Measurements from ENCODE around the gene SLC44A1. TPM values are rescaled to one million over a fixed set of nuclear protein-coding genes. Genes with fewer than 3 reads are reported as not detected.
A peak's percentile ranks its signal among the peaks of the same experiment; 100 is the strongest.

SLC44A1 gene
- polyA plus RNA-seq, 3 donors from 2014 or later = 13.1 to 30.9 (median 25.0) TPM

GRCh38 chr9:105289305-105289704 lies 44.9 kb downstream of the SLC44A1 start:
- H3K36me3 Mint-ChIP-seq = no peaks in the 10 kb centered on the region
- DNase-seq = no peak
- no peak overlapping the region for H3K27ac Mint-ChIP-seq
- H3K4me3 Mint-ChIP-seq = no peak overlapping the region
- peaks cover 2 to 4% of the 10 kb centered on the region in 2 donors for H3K4me1 Mint-ChIP-seq
- H3K9me3 Mint-ChIP-seq = no peaks in the 10 kb centered on the region
- H3K27me3 Mint-ChIP-seq (ENCODE audit: low read depth in 3 of 3) = peaks cover 0 to 3% (median 0%) of the 10 kb centered on the region in 3 donors

DNA sequence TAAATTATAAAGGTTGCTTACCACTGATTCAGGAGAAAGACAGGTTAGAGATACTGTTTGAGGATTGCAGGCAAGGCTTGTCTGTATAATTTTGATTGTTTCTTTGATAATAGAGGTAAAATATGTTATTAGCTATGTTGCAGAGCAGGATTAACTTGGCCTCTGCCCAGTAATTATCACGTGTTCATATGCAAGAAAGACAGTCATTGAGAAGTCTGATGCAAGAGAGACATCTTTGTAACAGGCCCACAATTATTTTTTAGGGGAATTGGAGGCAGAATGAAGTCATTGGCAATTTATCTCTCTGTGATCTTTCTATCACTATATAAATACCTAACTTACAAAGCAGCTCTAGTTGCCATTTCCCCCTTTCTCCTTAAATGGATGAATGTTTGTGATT lies 46.0 kb downstream of the SLC44A1 start:
- Mint-ChIP-seq H3K9me3 (no peaks in the 10 kb centered on the region), H3K27me3 (ENCODE audit: low read depth in 3 of 3) (peaks cover 0 to 3% (median 0%) of the 10 kb centered on the region in 3 donors), H3K36me3 (no peaks in the 10 kb centered on the region), H3K4me3 (no peak overlapping the region), H3K27ac (no peak overlapping the region), H3K4me1 (peaks cover 8 to 13% of the 10 kb centered on the region in 2 donors)
- no peak for DNase-seq

GRCh38 chr9:105290954-105291353 lies 46.5 kb downstream of the SLC44A1 start:
- peaks cover 0 to 3% (median 0%) of the 10 kb centered on the region in 3 donors for H3K27me3 Mint-ChIP-seq (ENCODE audit: low read depth in 3 of 3)
- no peak overlapping the region for H3K4me3 Mint-ChIP-seq
- no peak for DNase-seq
- no peak overlapping the region for H3K27ac Mint-ChIP-seq
- no peaks in the 10 kb centered on the region for H3K9me3 Mint-ChIP-seq
- H3K36me3 Mint-ChIP-seq = no peaks in the 10 kb centered on the region
- peaks cover 8 to 13% of the 10 kb centered on the region in 2 donors for H3K4me1 Mint-ChIP-seq

DNA sequence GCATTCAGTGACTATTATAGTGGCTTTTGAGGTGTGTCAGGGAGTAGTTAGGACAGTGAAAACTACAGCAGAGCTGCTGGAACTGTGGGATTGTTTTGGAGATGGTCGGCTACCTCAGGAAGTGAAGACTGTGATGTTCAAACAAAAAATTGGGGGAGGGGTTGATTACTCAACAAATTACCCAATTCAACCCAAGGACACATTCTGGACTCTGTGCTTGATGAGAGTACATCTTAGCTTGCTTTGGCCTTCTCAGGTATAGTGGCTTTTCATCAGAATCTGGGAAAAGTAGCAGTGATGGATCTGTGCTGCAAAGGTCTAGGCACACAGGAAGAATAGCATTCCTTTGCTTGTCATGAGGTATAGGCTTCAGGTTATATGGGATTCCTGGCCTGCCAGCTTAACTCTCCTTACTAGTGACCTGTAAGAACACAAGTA lies 47.0 kb downstream of the SLC44A1 start:
- Mint-ChIP-seq H3K36me3 (no peaks in the 10 kb centered on the region), H3K27ac (no peak overlapping the region), H3K4me3 (no peak overlapping the region), H3K4me1 (peaks cover 8 to 13% of the 10 kb centered on the region in 2 donors), H3K27me3 (ENCODE audit: low read depth in 3 of 3) (peaks cover 0 to 3% (median 0%) of the 10 kb centered on the region in 3 donors), H3K9me3 (no peaks in the 10 kb centered on the region)
- DNase-seq = no peak

- H3K27ac Mint-ChIP-seq = no peak overlapping the region
- no peaks in the 10 kb centered on the region for H3K36me3 Mint-ChIP-seq
- no peaks in the 10 kb centered on the region for H3K9me3 Mint-ChIP-seq
- H3K4me3 Mint-ChIP-seq = no peak overlapping the region
- no peak for DNase-seq
- peaks cover 8 to 13% of the 10 kb centered on the region in 2 donors for H3K4me1 Mint-ChIP-seq
- peaks cover 0 to 3% (median 0%) of the 10 kb centered on the region in 3 donors for H3K27me3 Mint-ChIP-seq (ENCODE audit: low read depth in 3 of 3)
Observed at GRCh38 chr9:105291938-105292337, 47.5 kb downstream of the SLC44A1 start.

- H3K4me3 Mint-ChIP-seq = no peak overlapping the region
- H3K36me3 Mint-ChIP-seq = no peaks in the 10 kb centered on the region
- no peak for DNase-seq
- peaks cover 8 to 13% of the 10 kb centered on the region in 2 donors for H3K4me1 Mint-ChIP-seq
- peak overlapping the region in 1 of 6 donors; percentile 37 for H3K27ac Mint-ChIP-seq
- peaks cover 0 to 3% (median 0%) of the 10 kb centered on the region in 3 donors for H3K27me3 Mint-ChIP-seq (ENCODE audit: low read depth in 3 of 3)
- no peaks in the 10 kb centered on the region for H3K9me3 Mint-ChIP-seq
Observed at GRCh38 chr9:105293408-105293807, 49.0 kb downstream of the SLC44A1 start.

GRCh38 chr9:105295201-105295550 lies 50.7 kb downstream of the SLC44A1 start:
- H3K27me3 Mint-ChIP-seq (ENCODE audit: low read depth in 3 of 3) = peaks cover 0 to 6% (median 0%) of the 10 kb centered on the region in 3 donors
- DNase-seq = no peak
- H3K36me3 Mint-ChIP-seq = peaks cover 3 to 10% (median 5%) of the 10 kb centered on the region in 3 donors
- peaks cover 8 to 13% of the 10 kb centered on the region in 2 donors for H3K4me1 Mint-ChIP-seq
- no peaks in the 10 kb centered on the region for H3K9me3 Mint-ChIP-seq
- no peak overlapping the region for H3K27ac Mint-ChIP-seq
- H3K4me3 Mint-ChIP-seq = no peak overlapping the region

- DNase-seq = no peak
- H3K36me3 Mint-ChIP-seq = peaks cover 6 to 13% (median 8%) of the 10 kb centered on the region in 3 donors
- no peaks in the 10 kb centered on the region for H3K9me3 Mint-ChIP-seq
- H3K27me3 Mint-ChIP-seq (ENCODE audit: low read depth in 3 of 3) = peaks cover 0 to 6% (median 0%) of the 10 kb centered on the region in 3 donors
- peaks cover 8 to 13% of the 10 kb centered on the region in 2 donors for H3K4me1 Mint-ChIP-seq
- no peak overlapping the region for H3K4me3 Mint-ChIP-seq
- peak overlapping the region in 1 of 6 donors; percentile 36 for H3K27ac Mint-ChIP-seq
Observed at GRCh38 chr9:105295986-105296385, 51.5 kb downstream of the SLC44A1 start.

DNA sequence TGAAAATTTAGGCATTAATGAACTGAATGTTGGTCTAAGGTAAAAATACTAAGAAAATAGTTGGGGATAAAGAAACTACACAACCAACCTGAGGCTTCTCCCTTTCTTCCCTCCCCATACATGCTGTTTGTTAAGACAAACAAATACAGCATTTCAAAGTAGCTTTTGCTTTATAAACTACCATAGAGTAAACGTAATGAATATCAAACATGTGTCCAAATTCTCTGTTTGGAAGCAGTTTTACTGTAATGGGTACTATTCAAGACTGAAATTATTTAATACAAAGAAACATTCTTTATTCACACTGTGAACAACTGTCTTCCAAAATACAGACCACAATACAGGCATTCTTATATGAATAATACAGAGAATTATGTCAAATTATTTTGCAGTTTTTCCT lies 52.0 kb downstream of the SLC44A1 start:
- Mint-ChIP-seq H3K36me3 (peaks cover 6 to 13% (median 8%) of the 10 kb centered on the region in 3 donors), H3K4me3 (no peak overlapping the region), H3K27ac (peak overlapping the region in 1 of 6 donors; percentile 36), H3K27me3 (ENCODE audit: low read depth in 3 of 3) (peaks cover 0 to 3% (median 0%) of the 10 kb centered on the region in 3 donors), H3K4me1 (peaks cover 8 to 13% of the 10 kb centered on the region in 2 donors), H3K9me3 (no peaks in the 10 kb centered on the region)
- DNase-seq = no peak

- peaks cover 6 to 15% (median 10%) of the 10 kb centered on the region in 3 donors for H3K36me3 Mint-ChIP-seq
- peaks cover 0 to 3% (median 0%) of the 10 kb centered on the region in 3 donors for H3K27me3 Mint-ChIP-seq (ENCODE audit: low read depth in 3 of 3)
- peaks cover 8 to 13% of the 10 kb centered on the region in 2 donors for H3K4me1 Mint-ChIP-seq
- no peak for DNase-seq
- H3K4me3 Mint-ChIP-seq = no peak overlapping the region
- H3K27ac Mint-ChIP-seq = no peak overlapping the region
- no peaks in the 10 kb centered on the region for H3K9me3 Mint-ChIP-seq
Observed at GRCh38 chr9:105296877-105297287, 52.4 kb downstream of the SLC44A1 start.

- H3K4me1 Mint-ChIP-seq = peaks cover 8 to 13% of the 10 kb centered on the region in 2 donors
- H3K9me3 Mint-ChIP-seq = no peaks in the 10 kb centered on the region
- no peak overlapping the region for H3K27ac Mint-ChIP-seq
- H3K4me3 Mint-ChIP-seq = no peak overlapping the region
- no peak for DNase-seq
- peaks cover 6 to 16% (median 12%) of the 10 kb centered on the region in 3 donors for H3K36me3 Mint-ChIP-seq
- peaks cover 0 to 3% (median 0%) of the 10 kb centered on the region in 3 donors for H3K27me3 Mint-ChIP-seq (ENCODE audit: low read depth in 3 of 3)
Observed at GRCh38 chr9:105297442-105298075, 53.1 kb downstream of the SLC44A1 start.

DNA sequence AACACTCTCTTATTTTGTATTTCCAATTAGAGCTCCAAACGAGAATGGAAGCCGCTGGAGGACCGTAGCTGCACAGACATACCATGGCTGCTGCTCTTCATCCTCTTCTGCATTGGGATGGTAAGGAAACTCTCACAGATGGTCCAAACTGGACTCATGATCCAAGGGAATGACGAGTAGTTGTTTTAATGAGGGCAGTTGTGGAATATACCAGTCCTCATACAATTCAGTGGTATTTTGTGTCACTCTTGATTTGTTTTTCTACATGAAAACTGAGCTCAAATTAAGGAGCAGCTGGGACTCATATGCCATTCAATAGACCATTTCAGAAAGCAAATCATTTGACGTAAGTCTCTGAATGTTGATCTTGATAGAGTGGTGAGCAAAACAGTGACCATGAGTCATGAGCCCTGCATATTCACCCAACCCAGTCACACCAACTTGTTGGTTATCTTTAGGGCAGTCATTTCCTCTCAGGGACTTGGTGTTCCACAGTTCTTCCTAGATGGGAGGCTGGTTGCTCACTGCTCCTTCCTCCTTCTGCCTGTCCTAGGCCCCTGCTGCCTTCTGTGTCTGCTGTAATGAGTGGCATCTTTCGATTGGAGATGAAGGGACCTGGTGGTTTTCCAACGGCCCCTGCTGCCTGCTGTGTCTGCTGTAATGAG lies 54.9 kb downstream of the SLC44A1 start:
- H3K27ac Mint-ChIP-seq = no peak overlapping the region
- H3K9me3 Mint-ChIP-seq = no peaks in the 10 kb centered on the region
- peaks cover 6 to 8% of the 10 kb centered on the region in 2 donors for H3K4me1 Mint-ChIP-seq
- H3K27me3 Mint-ChIP-seq (ENCODE audit: low read depth in 3 of 3) = peaks cover 0 to 3% (median 1%) of the 10 kb centered on the region in 3 donors
- no peak overlapping the region for H3K4me3 Mint-ChIP-seq
- peaks cover 15 to 22% (median 21%) of the 10 kb centered on the region in 3 donors for H3K36me3 Mint-ChIP-seq
- DNase-seq = no peak

DNA sequence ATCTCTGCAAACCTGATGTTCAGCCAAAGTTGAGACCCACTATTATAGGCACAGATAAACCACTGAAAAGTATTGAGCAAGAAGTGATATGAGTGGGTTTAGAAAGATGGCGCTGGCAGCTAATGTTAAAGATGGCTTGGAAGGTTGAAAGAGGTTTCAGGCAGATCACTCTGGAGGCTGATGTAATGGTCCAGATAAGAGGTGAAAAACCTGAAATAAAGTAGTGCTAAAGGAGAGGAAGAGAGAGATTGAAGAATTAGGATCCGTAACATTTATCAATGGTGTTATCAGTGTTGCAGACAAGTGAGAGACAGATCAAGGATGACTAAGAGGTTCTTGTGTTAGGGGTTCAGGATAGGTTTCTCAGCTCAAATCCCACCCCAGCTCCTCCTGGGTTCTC lies 58.3 kb downstream of the SLC44A1 start:
- Mint-ChIP-seq H3K4me3 (no peak overlapping the region), H3K27me3 (ENCODE audit: low read depth in 3 of 3) (peaks cover 0 to 3% (median 1%) of the 10 kb centered on the region in 3 donors), H3K9me3 (no peaks in the 10 kb centered on the region), H3K4me1 (no peaks in the 10 kb centered on the region), H3K27ac (no peak overlapping the region), H3K36me3 (peaks cover 15 to 22% (median 21%) of the 10 kb centered on the region in 3 donors)
- DNase-seq = no peak

GRCh38 chr9:105305856-105306255 lies 61.4 kb downstream of the SLC44A1 start:
- Mint-ChIP-seq H3K27ac (no peak overlapping the region), H3K27me3 (ENCODE audit: low read depth in 3 of 3) (peaks cover 0 to 1% (median 0%) of the 10 kb centered on the region in 3 donors), H3K4me1 (no peaks in the 10 kb centered on the region), H3K4me3 (no peak overlapping the region), H3K9me3 (no peaks in the 10 kb centered on the region), H3K36me3 (peaks cover 9 to 12% (median 12%) of the 10 kb centered on the region in 3 donors)
- DNase-seq = no peak

Measured in immature natural killer cell (primary cell).